ENCODE data around the gene MYO3B.

MYO3B gene

DNA sequence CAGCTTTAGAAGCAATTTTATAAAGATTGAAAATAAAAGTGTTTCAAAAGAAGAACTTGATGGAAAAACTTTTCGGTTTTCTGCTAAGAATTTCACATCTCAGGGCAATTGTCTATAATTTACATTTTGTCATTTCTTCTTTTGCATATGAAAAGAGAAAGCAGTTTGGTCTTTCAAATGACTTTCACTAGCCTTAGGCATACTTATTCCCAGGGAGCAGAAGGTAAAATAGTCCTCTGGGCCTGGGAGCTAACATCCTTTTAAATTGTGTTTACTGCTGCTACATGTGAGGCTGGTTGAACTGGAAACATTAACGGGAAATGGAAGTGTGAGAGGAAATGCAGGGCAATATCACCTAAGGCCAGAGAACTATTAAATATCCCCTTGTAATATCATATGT lies 37.1 kb downstream of the MYO3B start:
- H3K4me3 ChIP-seq (ENCODE audit: low read depth, low read length): no peak overlapping the region
- TF ChIP-seq, protein P1, sequence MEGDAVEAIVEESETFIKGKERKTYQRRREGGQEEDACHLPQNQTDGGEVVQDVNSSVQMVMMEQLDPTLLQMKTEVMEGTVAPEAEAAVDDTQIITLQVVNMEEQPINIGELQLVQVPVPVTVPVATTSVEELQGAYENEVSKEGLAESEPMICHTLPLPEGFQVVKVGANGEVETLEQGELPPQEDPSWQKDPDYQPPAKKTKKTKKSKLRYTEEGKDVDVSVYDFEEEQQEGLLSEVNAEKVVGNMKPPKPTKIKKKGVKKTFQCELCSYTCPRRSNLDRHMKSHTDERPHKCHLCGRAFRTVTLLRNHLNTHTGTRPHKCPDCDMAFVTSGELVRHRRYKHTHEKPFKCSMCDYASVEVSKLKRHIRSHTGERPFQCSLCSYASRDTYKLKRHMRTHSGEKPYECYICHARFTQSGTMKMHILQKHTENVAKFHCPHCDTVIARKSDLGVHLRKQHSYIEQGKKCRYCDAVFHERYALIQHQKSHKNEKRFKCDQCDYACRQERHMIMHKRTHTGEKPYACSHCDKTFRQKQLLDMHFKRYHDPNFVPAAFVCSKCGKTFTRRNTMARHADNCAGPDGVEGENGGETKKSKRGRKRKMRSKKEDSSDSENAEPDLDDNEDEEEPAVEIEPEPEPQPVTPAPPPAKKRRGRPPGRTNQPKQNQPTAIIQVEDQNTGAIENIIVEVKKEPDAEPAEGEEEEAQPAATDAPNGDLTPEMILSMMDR (conservative IDR thresholded peaks at IDR 0.05; ENCODE audit: low read depth, low read length): no peak
- no peak for DNase-seq (ENCODE audit: low read depth)

DNA sequence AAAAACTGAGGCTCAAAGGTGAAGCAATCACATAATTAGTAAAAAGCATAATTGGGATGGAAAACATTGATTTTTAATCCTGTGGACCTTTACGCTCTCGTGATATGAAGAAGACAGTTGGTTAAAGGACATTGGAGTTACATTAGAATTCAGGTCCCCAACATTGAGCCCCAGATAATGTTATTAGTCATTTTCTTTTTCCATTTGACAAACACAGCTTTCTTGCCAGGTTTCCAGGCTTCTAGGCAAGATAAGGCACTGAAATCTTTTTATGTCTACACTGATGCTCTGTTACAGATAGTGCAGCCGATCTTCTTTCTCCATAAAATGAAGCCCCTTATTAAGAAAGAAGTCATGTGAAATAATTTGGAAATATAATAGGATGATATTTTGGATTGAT lies 38.5 kb downstream of the MYO3B start:
- no peak for DNase-seq (ENCODE audit: low read depth)
- H3K4me3 ChIP-seq (ENCODE audit: low read depth, low read length): no peak overlapping the region
- TF ChIP-seq, protein P1 (conservative IDR thresholded peaks at IDR 0.05; ENCODE audit: low read depth, low read length): no peak

DNA sequence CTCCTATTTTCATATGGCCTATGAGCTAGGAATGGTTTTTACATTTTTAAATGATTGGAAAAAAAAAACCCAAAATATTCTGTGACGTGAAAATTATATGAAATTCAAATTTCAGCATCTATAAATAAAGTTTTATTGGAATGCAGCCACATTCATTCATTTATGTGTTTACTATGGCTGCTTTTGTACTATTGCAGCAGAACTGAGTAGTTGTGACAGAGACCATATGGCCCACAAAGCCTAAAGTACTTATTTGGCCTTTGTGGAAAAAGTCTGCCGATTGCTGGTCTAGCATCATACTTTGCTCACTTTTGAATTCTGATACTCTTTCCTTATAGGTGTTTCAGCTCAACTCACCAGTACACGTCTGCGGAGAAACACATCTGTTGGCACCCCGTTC lies 39.0 kb downstream of the MYO3B start:
- H3K4me3 ChIP-seq (ENCODE audit: low read depth, low read length): no peak overlapping the region
- TF ChIP-seq, protein P1 (conservative IDR thresholded peaks at IDR 0.05; ENCODE audit: low read depth, low read length): no peak
- no peak for DNase-seq (ENCODE audit: low read depth)

DNA sequence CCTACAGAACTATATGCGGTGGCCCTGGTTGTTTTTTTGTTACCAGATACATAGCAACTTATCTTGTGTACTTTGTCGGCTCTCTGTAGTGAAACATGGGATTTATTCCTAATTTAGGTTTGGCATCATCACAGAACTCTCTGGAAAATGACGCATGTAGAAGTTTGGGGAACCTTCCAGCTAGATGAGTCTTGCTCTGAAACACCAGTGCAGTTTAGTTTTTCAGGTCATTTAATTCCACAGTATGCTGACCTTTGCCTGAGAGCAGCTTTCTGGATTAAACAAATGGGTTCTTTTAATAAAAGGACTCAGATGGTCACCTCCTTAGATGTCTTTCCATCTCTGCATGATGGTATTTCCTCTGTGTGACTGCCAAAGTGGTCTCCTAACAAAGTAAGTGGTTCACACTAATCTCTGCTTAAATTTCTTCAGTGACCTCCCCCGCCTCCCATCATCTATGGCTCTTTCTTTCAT lies 39.9 kb downstream of the MYO3B start:
- no peak overlapping the region for H3K4me3 ChIP-seq (ENCODE audit: low read depth, low read length)
- no peak for DNase-seq (ENCODE audit: low read depth)
- TF ChIP-seq, protein P1 (conservative IDR thresholded peaks at IDR 0.05; ENCODE audit: low read depth, low read length): no peak

DNA sequence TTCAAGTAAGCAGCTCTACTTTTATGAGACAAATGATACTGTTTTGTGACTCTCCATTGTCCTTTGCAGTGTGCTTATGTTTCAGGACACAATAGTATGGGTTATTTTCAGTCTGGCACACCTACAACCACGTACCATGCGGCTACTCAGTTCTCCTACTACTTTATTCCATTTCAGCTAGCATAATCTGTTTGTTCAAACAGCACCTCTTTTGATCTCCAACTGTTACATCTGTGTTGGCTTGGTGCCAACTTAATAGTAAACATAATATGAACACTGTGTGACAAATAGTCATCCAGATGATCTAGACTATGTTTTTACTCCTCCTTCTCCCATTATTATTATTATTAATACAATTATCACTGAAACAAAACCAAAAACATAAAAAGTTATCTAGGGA lies 40.5 kb downstream of the MYO3B start:
- TF ChIP-seq, protein P1 (conservative IDR thresholded peaks at IDR 0.05; ENCODE audit: low read depth, low read length): no peak
- no peak for DNase-seq (ENCODE audit: low read depth)
- H3K4me3 ChIP-seq (ENCODE audit: low read depth, low read length): no peak overlapping the region

DNA sequence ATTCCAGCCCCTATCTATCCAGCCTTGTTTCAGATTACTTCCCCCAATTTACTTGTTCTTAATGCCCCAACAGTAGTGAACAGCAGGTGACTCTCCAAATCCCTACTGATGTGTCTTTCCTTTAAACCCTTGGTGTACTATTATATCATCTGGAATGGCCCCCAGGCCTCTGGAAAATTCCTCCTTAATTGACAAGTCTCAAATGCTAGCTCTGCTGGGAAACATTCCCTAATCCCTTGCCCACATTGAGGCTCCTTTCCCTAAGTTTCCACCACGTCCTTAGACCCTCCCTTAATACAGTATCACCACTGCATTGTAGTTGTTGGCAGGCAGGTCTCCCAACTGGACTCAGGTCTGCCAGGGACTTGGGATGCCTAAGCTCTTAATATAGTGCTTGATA lies 41.0 kb downstream of the MYO3B start:
- no peak overlapping the region for H3K4me3 ChIP-seq (ENCODE audit: low read depth, low read length)
- TF ChIP-seq, protein P1 (conservative IDR thresholded peaks at IDR 0.05; ENCODE audit: low read depth, low read length): no peak
- DNase-seq (ENCODE audit: low read depth): no peak
